Mesendoderm (in vitro differentiated cells): Measurements from ENCODE around the gene NPW.

Source experiments
- DNase-seq: peaks from one replicate; pipeline ENCODE4 v3.0.0; 2013
- H2AK5ac ChIP-seq: 2 replicates; pipeline ENCODE4 v1.6.1; 2013; ENCODE audit warnings: low read length, inconsistent platforms
- H2BK120ac ChIP-seq: 2 replicates; pipeline ENCODE4 v1.6.1; 2013; ENCODE audit warnings: low read depth, mild to moderate bottlenecking, low read length, moderate library complexity, mixed read lengths
- H2BK15ac ChIP-seq: replicated peaks from 2 replicates; pipeline ENCODE4 v1.6.1; 2013; ENCODE audit warnings: low read depth, mild to moderate bottlenecking, moderate library complexity
- H2BK5ac ChIP-seq: 2 replicates; pipeline ENCODE4 v1.6.1; 2013; ENCODE audit warnings: low read length, inconsistent platforms
- H3K18ac ChIP-seq: 2 replicates; pipeline ENCODE4 v1.6.1; 2013; ENCODE audit warnings: mild to moderate bottlenecking, low read length, mixed read lengths
- H3K23ac ChIP-seq: one replicate; pipeline ENCODE4 v1.6.1; 2013; ENCODE audit warnings: low read length
- H3K27ac ChIP-seq: 2 replicates; pipeline ENCODE4 v1.5.1; 2013; ENCODE audit warnings: low read depth, mild to moderate bottlenecking, inconsistent platforms, low read length, moderate library complexity
- H3K27me3 ChIP-seq: 2 replicates; pipeline ENCODE4 v1.6.1; 2013; ENCODE audit warnings: low read length, control low read depth, mild to moderate bottlenecking, inconsistent platforms; ENCODE audit not compliant: insufficient read depth, poor library complexity
- H3K36me3 ChIP-seq: 2 replicates; pipeline ENCODE4 v1.6.1; 2013; ENCODE audit warnings: low read length, inconsistent platforms; ENCODE audit not compliant: control insufficient read depth, insufficient read depth
- H3K4ac ChIP-seq: one replicate; pipeline ENCODE4 v1.6.1; 2013; ENCODE audit warnings: low read depth, mild to moderate bottlenecking, low read length, moderate library complexity
- H3K4me1 ChIP-seq: 2 replicates; pipeline ENCODE4 v1.6.1; 2013; ENCODE audit warnings: low read depth, low read length, inconsistent platforms; ENCODE audit not compliant: control insufficient read depth
- H3K4me2 ChIP-seq: 2 replicates; pipeline ENCODE4 v1.6.1; 2013; ENCODE audit warnings: low read length
- H3K4me3 ChIP-seq: 2 replicates; pipeline ENCODE4 v1.5.1; 2013; ENCODE audit warnings: mild to moderate bottlenecking, low read length
- H3K56ac ChIP-seq: one replicate; pipeline ENCODE4 v1.6.1; 2013; ENCODE audit warnings: low read length
- H3K79me1 ChIP-seq: 2 replicates; pipeline ENCODE4 v1.6.1; 2013; ENCODE audit warnings: low read length, inconsistent platforms
- H3K79me2 ChIP-seq: 2 replicates; pipeline ENCODE4 v1.6.1; 2013; ENCODE audit warnings: mild to moderate bottlenecking, low read length; ENCODE audit not compliant: control insufficient read depth, insufficient read depth
- H3K9ac ChIP-seq: 2 replicates; pipeline ENCODE4 v1.6.1; 2013; ENCODE audit warnings: low read length, inconsistent platforms
- H4K5ac ChIP-seq: one replicate; pipeline ENCODE4 v1.6.1; 2013; ENCODE audit warnings: low read length
- H4K8ac ChIP-seq: one replicate; pipeline ENCODE4 v1.6.1; 2013; ENCODE audit warnings: low read depth, mild to moderate bottlenecking, control low read depth, low read length, moderate library complexity
- WGBS: extraction: QIAGEN DNeasy Blood & Tissue Kit; methylation state at CpG from one replicate; pipeline ENCODE4 v1.1.7; 2013; ENCODE audit warnings: low lambda C conversion rate, missing lambda C conversion rate; ENCODE audit not compliant: insufficient coverage; ENCODE audit errors: extremely low coverage; 5-methylcytosine and 5-hydroxymethylcytosine counted together

Gene NPW

DNA sequence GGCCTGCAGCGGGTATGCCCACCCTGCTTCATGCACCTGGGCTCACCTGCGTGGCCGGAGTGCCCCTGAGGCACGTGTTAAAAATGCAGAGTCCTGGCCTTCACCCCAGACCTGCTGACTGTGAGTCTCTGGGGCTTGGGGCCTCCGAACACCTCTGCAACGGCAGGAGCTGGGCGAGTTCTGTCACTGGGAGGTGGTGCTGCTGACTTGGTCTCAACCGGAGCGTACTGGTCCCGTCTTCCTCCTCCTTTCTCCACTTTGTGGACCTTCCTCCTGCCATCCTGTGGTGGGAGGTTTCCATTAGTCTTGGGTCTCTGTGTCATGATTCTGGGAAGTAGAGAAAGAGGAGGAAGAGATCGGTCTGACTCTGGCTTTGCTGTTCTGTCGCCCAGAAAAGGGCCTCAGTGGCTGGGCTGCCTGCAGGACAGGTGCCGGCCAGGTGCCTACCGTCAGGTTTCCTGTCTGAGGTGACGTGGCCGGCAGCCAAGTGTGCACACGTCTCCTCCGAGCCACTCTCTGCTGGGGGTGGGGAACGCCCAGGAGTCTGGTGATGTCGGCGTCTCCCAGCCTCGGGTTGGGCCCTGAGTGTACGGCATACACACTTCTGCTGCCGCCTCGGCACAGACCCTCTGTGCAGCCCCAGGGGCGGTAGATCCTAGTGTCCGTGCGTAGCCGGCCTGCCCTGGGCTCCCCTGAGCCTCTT is 35.1 kb downstream of the NPW start:
- H3K79me2 ChIP-seq = no peaks in the 10 kb centered on the region

DNA sequence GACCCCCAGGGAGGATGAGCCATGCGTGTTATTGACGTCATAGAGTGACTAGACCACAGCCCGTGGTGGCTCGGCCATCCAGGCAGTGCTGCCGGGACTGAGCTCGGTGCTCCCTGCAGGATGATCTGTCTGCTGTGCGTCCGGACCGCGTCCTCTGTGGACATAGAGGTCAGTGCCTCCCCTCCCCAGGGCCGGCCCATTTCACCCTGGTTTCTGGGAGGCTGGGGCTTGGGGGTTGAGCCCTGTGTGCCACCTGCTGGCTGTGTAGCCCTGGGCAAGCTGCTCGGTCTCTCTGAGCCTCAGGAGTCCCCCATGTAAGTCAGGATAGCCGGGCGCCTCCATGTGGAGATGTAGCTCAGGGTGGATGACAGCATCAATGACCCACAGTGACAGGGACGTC is 36.5 kb downstream of the NPW start:
- no peaks in the 10 kb centered on the region for H3K79me2 ChIP-seq
- no CpG with 5 or more reads among the region's 15 CpGs for WGBS
- H3K4me3 ChIP-seq = no peak overlapping the region
- H2BK15ac ChIP-seq = no peak overlapping the region
- H2BK120ac ChIP-seq = no peak overlapping the region
- H3K27me3 ChIP-seq = no peaks in the 10 kb centered on the region
- no peaks in the 10 kb centered on the region for H3K79me1 ChIP-seq
- no peak overlapping the region for H3K9ac ChIP-seq
- H4K5ac ChIP-seq = no peak overlapping the region
- H3K4ac ChIP-seq = no peak overlapping the region
- no peaks in the 10 kb centered on the region for H3K4me1 ChIP-seq
- no peak overlapping the region for H2AK5ac ChIP-seq
- peaks cover 4% of the 10 kb centered on the region for H3K36me3 ChIP-seq
- H2BK5ac ChIP-seq = no peak overlapping the region
- H3K56ac ChIP-seq = no peak overlapping the region
- no peak overlapping the region for H4K8ac ChIP-seq
- peak; percentile 29 for DNase-seq
- no peak overlapping the region for H3K23ac ChIP-seq
- no peak overlapping the region for H3K18ac ChIP-seq
- no peak overlapping the region for H3K4me2 ChIP-seq
- no peak overlapping the region for H3K27ac ChIP-seq

More for the DNA sequence above, 35.1 kb downstream of the NPW start:
- no peaks in the 10 kb centered on the region for H3K27me3 ChIP-seq
- H2BK5ac ChIP-seq = no peak overlapping the region
- no peaks in the 10 kb centered on the region for H3K79me1 ChIP-seq
- H3K4ac ChIP-seq = no peak overlapping the region
- H3K4me3 ChIP-seq = no peak overlapping the region
- no peak overlapping the region for H4K5ac ChIP-seq
- peaks cover 4% of the 10 kb centered on the region for H3K36me3 ChIP-seq
- WGBS = no CpG with 5 or more reads among the region's 29 CpGs
- H3K56ac ChIP-seq = no peak overlapping the region
- no peak overlapping the region for H2BK120ac ChIP-seq
- H2AK5ac ChIP-seq = no peak overlapping the region
- H2BK15ac ChIP-seq = no peak overlapping the region
- H3K23ac ChIP-seq = no peak overlapping the region
- no peak overlapping the region for H4K8ac ChIP-seq
- H3K18ac ChIP-seq = no peak overlapping the region
- H3K4me2 ChIP-seq = no peak overlapping the region
- DNase-seq = no peak
- no peak overlapping the region for H3K27ac ChIP-seq
- H3K4me1 ChIP-seq = no peaks in the 10 kb centered on the region
- no peak overlapping the region for H3K9ac ChIP-seq

DNA sequence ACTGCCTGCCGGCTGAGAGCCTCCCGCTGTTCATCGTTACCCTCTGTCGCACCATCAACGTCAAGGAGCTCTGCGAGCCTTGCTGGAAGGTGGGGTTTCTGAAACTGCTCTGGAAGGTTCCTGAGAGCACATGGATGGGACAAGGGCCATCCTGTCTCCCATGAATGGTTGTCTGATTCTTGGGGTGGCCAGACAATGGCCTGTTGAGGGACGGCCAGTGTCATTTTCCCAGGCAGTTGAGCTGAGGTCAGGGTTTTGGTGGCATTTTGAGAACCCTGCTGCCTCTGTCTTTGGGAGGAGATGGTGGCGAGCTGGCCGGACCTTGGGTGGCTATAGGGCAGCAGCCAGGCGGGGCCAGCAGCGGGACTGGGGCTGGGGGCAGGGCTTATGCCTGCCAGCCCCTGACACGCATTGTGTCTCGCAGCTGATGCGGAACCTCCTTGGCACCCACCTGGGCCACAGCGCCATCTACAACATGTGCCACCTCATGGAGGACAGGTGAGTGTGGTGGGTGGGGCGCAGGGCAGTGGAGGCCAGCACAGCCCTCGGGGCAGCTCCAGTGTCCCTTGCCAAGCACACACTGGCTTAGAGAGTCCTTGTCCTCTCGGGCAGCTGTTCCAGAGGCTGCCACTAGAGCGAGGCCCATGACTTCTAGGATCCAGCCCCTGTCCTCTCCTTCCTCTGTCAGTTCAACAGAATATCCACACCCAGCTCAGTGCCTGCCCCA is 37.3 kb downstream of the NPW start:
- Histone ChIP-seq H4K5ac (no peak overlapping the region), H2BK5ac (no peak overlapping the region), H3K27me3 (no peaks in the 10 kb centered on the region), H3K4me3 (no peak overlapping the region), H3K79me2 (no peaks in the 10 kb centered on the region), H3K79me1 (no peaks in the 10 kb centered on the region), H3K18ac (no peak overlapping the region), H2BK15ac (no peak overlapping the region), H3K56ac (no peak overlapping the region), H2BK120ac (no peak overlapping the region), H3K4me1 (no peaks in the 10 kb centered on the region), H4K8ac (no peak overlapping the region), H3K9ac (no peak overlapping the region), H3K36me3 (peaks cover 4% of the 10 kb centered on the region), H2AK5ac (no peak overlapping the region), H3K23ac (no peak overlapping the region), H3K4me2 (no peak overlapping the region), H3K27ac (no peak overlapping the region), H3K4ac (no peak overlapping the region)
- peak; percentile 38 for DNase-seq
- WGBS = no CpG with 5 or more reads among the region's 19 CpGs

DNA sequence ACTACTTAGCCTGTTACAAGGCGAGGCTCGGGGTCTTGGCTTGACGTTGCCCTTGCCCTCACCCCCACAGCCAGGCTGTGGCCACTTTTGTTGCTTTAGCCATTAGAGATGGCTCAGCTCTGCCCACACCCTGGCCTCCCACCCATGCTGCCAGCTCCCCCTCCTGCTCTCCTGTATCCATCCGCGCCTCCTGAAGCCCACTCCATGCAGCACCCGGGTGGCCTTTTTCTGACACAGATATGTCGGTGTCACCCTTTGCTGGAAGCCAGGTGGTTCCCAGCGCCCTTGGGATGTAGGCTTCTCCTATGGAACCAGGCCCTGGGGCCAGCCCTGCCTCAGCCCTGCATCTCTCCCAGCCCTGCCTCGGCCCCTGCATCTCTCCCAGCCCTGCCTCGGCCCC is 37.9 kb downstream of the NPW start:
- Histone ChIP-seq H2BK5ac (no peak overlapping the region), H4K5ac (no peak overlapping the region), H2AK5ac (no peak overlapping the region), H2BK15ac (no peak overlapping the region), H3K27ac (no peak overlapping the region), H3K4me2 (no peak overlapping the region), H3K27me3 (no peaks in the 10 kb centered on the region), H3K4me1 (no peaks in the 10 kb centered on the region), H4K8ac (no peak overlapping the region), H3K9ac (no peak overlapping the region), H2BK120ac (no peak overlapping the region), H3K23ac (no peak overlapping the region), H3K4me3 (no peak overlapping the region), H3K79me1 (no peaks in the 10 kb centered on the region), H3K36me3 (peaks cover 4% of the 10 kb centered on the region), H3K4ac (no peak overlapping the region), H3K18ac (no peak overlapping the region), H3K56ac (no peak overlapping the region), H3K79me2 (no peaks in the 10 kb centered on the region)
- WGBS = no CpG with 5 or more reads among the region's 10 CpGs
- DNase-seq = no peak

DNA sequence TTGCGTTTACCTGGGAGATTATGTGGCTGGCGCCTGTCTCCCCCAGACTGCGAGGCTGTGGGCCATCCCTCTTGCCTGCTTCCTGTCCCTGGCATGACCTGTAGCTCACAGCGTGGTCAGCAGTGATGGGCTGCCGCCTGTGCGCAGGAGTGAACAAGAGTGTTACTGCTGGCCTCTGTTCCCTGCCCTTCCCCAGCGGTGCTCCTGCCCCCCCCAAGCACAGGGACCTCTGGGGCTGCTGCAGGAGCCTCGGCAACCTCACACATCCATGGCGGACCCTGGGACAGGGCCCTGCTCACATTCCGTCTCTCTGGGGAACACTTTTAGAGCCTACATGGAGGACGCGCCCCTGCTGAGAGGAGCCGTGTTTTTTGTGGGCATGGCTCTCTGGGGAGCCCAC is 38.8 kb downstream of the NPW start:
- H2AK5ac ChIP-seq = no peak overlapping the region
- no peak overlapping the region for H3K9ac ChIP-seq
- H3K56ac ChIP-seq = no peak overlapping the region
- H3K79me2 ChIP-seq = no peaks in the 10 kb centered on the region
- H3K18ac ChIP-seq = no peak overlapping the region
- no peaks in the 10 kb centered on the region for H3K79me1 ChIP-seq
- no peak overlapping the region for H2BK120ac ChIP-seq
- no peak overlapping the region for H4K5ac ChIP-seq
- no peaks in the 10 kb centered on the region for H3K4me1 ChIP-seq
- no peak overlapping the region for H2BK5ac ChIP-seq
- no peak overlapping the region for H3K4me2 ChIP-seq
- H3K27ac ChIP-seq = no peak overlapping the region
- no peaks in the 10 kb centered on the region for H3K27me3 ChIP-seq
- H3K23ac ChIP-seq = no peak overlapping the region
- H3K4me3 ChIP-seq = no peak overlapping the region
- peaks cover 3% of the 10 kb centered on the region for H3K36me3 ChIP-seq
- H2BK15ac ChIP-seq = no peak overlapping the region
- no peak overlapping the region for H3K4ac ChIP-seq
- no peak for DNase-seq
- H4K8ac ChIP-seq = no peak overlapping the region
- no CpG with 5 or more reads among the region's 13 CpGs for WGBS
